Breast epithelium (tissue), 4 donors: ENCODE data around the gene PCDH8. TPM values are rescaled to one million over a fixed set of nuclear protein-coding genes. Genes with fewer than 3 reads are reported as not detected.

Source experiments
- DNase-seq, 2 donors: peaks; one replicate each; pipeline ENCODE4 v3.0.0-alpha.2; 2019; ENCODE audit warnings: low spot score in 2 of 2
- H3K27ac ChIP-seq, 2 donors: fragments of 200-600 bp; sonication (generic) in 1 of 2; one replicate each; pipeline ENCODE4 v1.5.1; 2016 to 2019; ENCODE audit warnings: mild to moderate bottlenecking in 1 of 2
- H3K27me3 ChIP-seq, 2 donors: fragments of 200-600 bp; sonication (generic) in 1 of 2; one replicate each; pipeline versions ENCODE4 v1.5.1 to v1.6.0; 2017 to 2019; ENCODE audit warnings: control low read depth in 1 of 2, mild to moderate bottlenecking in 1 of 2
- H3K36me3 ChIP-seq: fragments of 200-600 bp; one replicate; pipeline ENCODE4 v1.5.1; 2019
- H3K4me1 ChIP-seq, 2 donors: fragments of 200-600 bp; sonication (generic); one replicate each; pipeline ENCODE4 v1.5.1; 2016 to 2019; ENCODE audit warnings: control low read depth in 1 of 2
- H3K4me3 ChIP-seq, 3 donors: fragments of 200-600 bp; sonication (generic); 1 replicate in 2 of 3; 2 replicates in 1 of 3; pipeline ENCODE4 v1.5.1; 2016 to 2019; ENCODE audit warnings: mild to moderate bottlenecking in 3 of 3, moderate library complexity in 2 of 3
- H3K9me3 ChIP-seq, 2 donors: fragments of 200-600 bp; sonication (generic) in 1 of 2; one replicate each; pipeline ENCODE4 v1.5.1; 2016 to 2019; ENCODE audit warnings: control low read depth in 1 of 2
- CTCF ChIP-seq, 3 donors: fragments of 450-650 bp; IDR thresholded peaks; one replicate each; pipeline ENCODE4 v1.5.1; 2016 to 2017; ENCODE audit warnings: antibody characterized with exemption in 3 of 3, mild to moderate bottlenecking in 3 of 3, moderate library complexity in 3 of 3
- POLR2A ChIP-seq: fragments of 450-650 bp; IDR thresholded peaks from one replicate; pipeline ENCODE4 v1.6.1; 2016; ENCODE audit warnings: antibody characterized with exemption, mild to moderate bottlenecking, moderate library complexity
- POLR2AphosphoS5 ChIP-seq, 3 donors: sonication (generic); formaldehyde crosslinking; IDR thresholded peaks; one replicate each; pipeline ENCODE4 v1.6.1; 2017; ENCODE audit warnings: antibody characterized with exemption in 3 of 3
- intact Hi-C: fragments of 100-400 bp; cut with DNase I; formaldehyde crosslinking; loops from one replicate; pipeline ENCODE4 v1.15.1; 2023; ENCODE audit warnings: low total_unique reads
- total RNA-seq, 3 donors: library from RNA; depleted of rRNA; stranded (reverse); fragments of >200 nt; gene quantifications; one replicate each; pipeline ENCODE4 v1.1.0, GENCODE V29; 2016

The PCDH8 gene
- total RNA-seq, 3 donors from 2014 or later, result 0.66 TPM; not detected in 2

GRCh38 chr13:52804202-52804641, 44.2 kb downstream of the PCDH8 start:
- Histone ChIP-seq H3K27me3 (no peaks in the 10 kb centered on the region), H3K4me3 (no peak overlapping the region), H3K36me3 (no peaks in the 10 kb centered on the region), H3K9me3 (no peaks in the 10 kb centered on the region), H3K27ac (no peak overlapping the region), H3K4me1 (no peaks in the 10 kb centered on the region)
- DNase-seq, result no peak
- intact Hi-C loops, result no loop called here
- TF ChIP-seq POLR2A, result no peak
- no peak for TF ChIP-seq CTCF (IDR thresholded peaks at IDR 0.05)
- no peak for TF ChIP-seq POLR2AphosphoS5 (IDR thresholded peaks at IDR 0.05)

DNA sequence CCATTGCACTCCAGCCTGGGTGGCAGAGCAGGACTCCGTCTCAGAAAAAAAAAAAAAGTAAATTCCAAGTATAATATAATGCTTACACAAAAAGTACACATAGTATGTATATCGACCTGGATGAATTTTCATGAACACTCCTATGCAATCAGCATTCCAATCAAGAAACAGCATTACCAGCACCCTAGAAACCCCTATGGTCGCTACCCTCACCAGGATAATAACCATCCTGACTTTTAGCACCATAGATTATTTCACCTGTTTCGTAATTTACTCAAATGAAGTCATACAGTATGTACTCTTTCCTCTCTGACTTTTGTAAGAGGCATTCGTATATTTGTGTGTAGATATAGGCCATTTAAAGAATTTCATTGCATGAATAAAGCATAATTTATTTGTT, 47.6 kb downstream of the PCDH8 start:
- H3K27me3 ChIP-seq, result no peaks in the 10 kb centered on the region
- H3K36me3 ChIP-seq, result no peaks in the 10 kb centered on the region
- no peaks in the 10 kb centered on the region for H3K9me3 ChIP-seq
- H3K27ac ChIP-seq, result no peak overlapping the region
- no peak for DNase-seq
- intact Hi-C loops, result no loop called here
- H3K4me3 ChIP-seq, result no peak overlapping the region
- H3K4me1 ChIP-seq, result no peaks in the 10 kb centered on the region
- TF ChIP-seq POLR2AphosphoS5 (IDR thresholded peaks at IDR 0.05) (no peak), POLR2A (no peak), CTCF (IDR thresholded peaks at IDR 0.05) (no peak)

DNA sequence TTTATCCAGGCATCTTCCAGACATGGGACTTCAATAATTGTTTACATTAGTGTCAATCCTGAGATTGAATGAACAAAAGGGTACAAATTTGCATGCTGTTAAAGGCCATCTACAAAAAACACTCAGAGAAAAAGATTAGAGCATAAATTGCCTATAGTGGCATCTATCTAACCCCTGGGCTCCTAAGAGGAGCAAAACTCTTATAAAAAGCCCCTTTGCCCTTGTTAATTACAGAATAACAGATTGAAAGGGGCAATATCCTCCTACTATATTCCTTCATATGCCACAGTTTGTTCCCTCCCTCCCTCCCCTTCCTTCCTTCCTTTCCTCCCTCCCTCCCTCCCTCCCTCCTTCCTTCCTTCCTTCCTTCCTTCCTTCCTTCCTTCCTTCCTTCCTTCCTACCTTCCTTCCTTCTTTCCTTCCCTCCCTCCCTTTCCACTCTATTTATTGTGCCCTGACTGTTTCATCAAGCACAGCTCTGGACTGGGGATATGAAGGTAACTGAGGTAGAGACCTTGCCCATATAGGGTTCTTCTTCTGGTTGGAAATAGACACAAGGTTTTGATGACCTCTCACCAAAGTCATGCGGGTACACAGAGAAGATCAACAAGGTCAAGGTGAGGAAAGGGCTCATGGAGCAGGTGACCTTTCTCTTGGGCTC, 49.5 kb downstream of the PCDH8 start:
- Histone ChIP-seq H3K27me3 (no peaks in the 10 kb centered on the region), H3K4me1 (no peaks in the 10 kb centered on the region), H3K4me3 (no peak overlapping the region), H3K36me3 (no peaks in the 10 kb centered on the region), H3K27ac (no peak overlapping the region), H3K9me3 (no peaks in the 10 kb centered on the region)
- intact Hi-C loops, result no loop called here
- TF ChIP-seq POLR2AphosphoS5 (IDR thresholded peaks at IDR 0.05) (no peak), POLR2A (no peak), CTCF (IDR thresholded peaks at IDR 0.05) (no peak)
- DNase-seq, result no peak

GRCh38 chr13:52797176-52797575, 51.3 kb downstream of the PCDH8 start:
- H3K27me3 ChIP-seq, result no peaks in the 10 kb centered on the region
- intact Hi-C loops, result no loop called here

More at GRCh38 chr13:52797176-52797575, 51.3 kb downstream of the PCDH8 start:
- no peaks in the 10 kb centered on the region for H3K36me3 ChIP-seq
- no peak overlapping the region for H3K4me3 ChIP-seq
- H3K4me1 ChIP-seq, result no peaks in the 10 kb centered on the region
- TF ChIP-seq POLR2A, result no peak
- TF ChIP-seq POLR2AphosphoS5 (IDR thresholded peaks at IDR 0.05), result no peak
- TF ChIP-seq CTCF (IDR thresholded peaks at IDR 0.05), result no peak
- no peaks in the 10 kb centered on the region for H3K9me3 ChIP-seq
- H3K27ac ChIP-seq, result no peak overlapping the region
- DNase-seq, result no peak
